Trophoblast cell (in vitro differentiated cells and primary cell): Measurements from ENCODE around the gene FFAR1.

Experiments used
- DNase-seq, 2 donors: peaks; one replicate each; pipeline ENCODE4 v3.0.0-alpha.2; 2016
- H2AFZ ChIP-seq: 2 replicates; pipeline ENCODE4 v1.6.1; 2013; ENCODE audit warnings: low read length, moderate library complexity, mild to moderate bottlenecking; ENCODE audit not compliant: insufficient read depth, poor library complexity
- H2AK5ac ChIP-seq: 2 replicates; pipeline ENCODE4 v1.6.1; 2013; ENCODE audit warnings: mild to moderate bottlenecking, low read length
- H2BK120ac ChIP-seq: 2 replicates; pipeline ENCODE4 v1.6.1; 2013; ENCODE audit warnings: low read length, mild to moderate bottlenecking, moderate library complexity; ENCODE audit not compliant: insufficient read depth, poor library complexity
- H2BK12ac ChIP-seq: 2 replicates; pipeline ENCODE4 v1.6.1; 2013; ENCODE audit warnings: mild to moderate bottlenecking, low read length, moderate library complexity
- H2BK5ac ChIP-seq: 2 replicates; pipeline ENCODE4 v1.6.1; 2013; ENCODE audit warnings: low read length, low read depth, moderate library complexity, mild to moderate bottlenecking; ENCODE audit not compliant: poor library complexity
- H3K14ac ChIP-seq: 2 replicates; pipeline ENCODE4 v1.6.1; 2013; ENCODE audit warnings: mild to moderate bottlenecking, low read length
- H3K18ac ChIP-seq: 2 replicates; pipeline ENCODE4 v1.6.1; 2013; ENCODE audit warnings: mild to moderate bottlenecking, low read length
- H3K23ac ChIP-seq: 2 replicates; pipeline ENCODE4 v1.6.1; 2013; ENCODE audit warnings: low read length
- H3K27ac ChIP-seq: 2 replicates; pipeline ENCODE4 v1.5.1; 2013; ENCODE audit warnings: low read depth, mild to moderate bottlenecking, inconsistent platforms, low read length, moderate library complexity
- H3K27me3 ChIP-seq: 2 replicates; pipeline ENCODE4 v1.6.1; 2013; ENCODE audit warnings: inconsistent platforms, mild to moderate bottlenecking, low read length, moderate library complexity; ENCODE audit not compliant: insufficient read depth
- H3K36me3 ChIP-seq, 2 experiments: 1 replicate in 1 of 2; 2 replicates in 1 of 2; pipeline ENCODE4 v1.6.1; 2013; ENCODE audit warnings: low read length in 2 of 2, mild to moderate bottlenecking in 2 of 2, moderate library complexity in 1 of 2; ENCODE audit not compliant: insufficient read depth in 2 of 2, control insufficient read depth in 1 of 2
- H3K4ac ChIP-seq: 2 replicates; pipeline ENCODE4 v1.6.1; 2013; ENCODE audit warnings: low read depth, mild to moderate bottlenecking, low read length, moderate library complexity
- H3K4me1 ChIP-seq, 2 experiments: 1 replicate in 1 of 2; 2 replicates in 1 of 2; pipeline ENCODE4 v1.6.1; 2013; ENCODE audit warnings: low read length in 2 of 2, mild to moderate bottlenecking in 2 of 2, moderate library complexity in 1 of 2; ENCODE audit not compliant: insufficient read depth in 2 of 2, control insufficient read depth in 1 of 2
- H3K4me2 ChIP-seq: 2 replicates; pipeline ENCODE4 v1.6.1; 2013; ENCODE audit warnings: inconsistent platforms, mild to moderate bottlenecking, low read length, moderate library complexity
- H3K4me3 ChIP-seq: 2 replicates; pipeline ENCODE4 v1.5.1; 2013; ENCODE audit warnings: mild to moderate bottlenecking, low read depth, low read length, inconsistent platforms
- H3K79me1 ChIP-seq: one replicate; pipeline ENCODE4 v1.6.1; 2013; ENCODE audit warnings: low read length
- H3K79me2 ChIP-seq: 2 replicates; pipeline ENCODE4 v1.6.1; 2013; ENCODE audit warnings: low read length, mild to moderate bottlenecking; ENCODE audit not compliant: control insufficient read depth, insufficient read depth, poor library complexity
- H3K9ac ChIP-seq: 2 replicates; pipeline ENCODE4 v1.6.1; 2013; ENCODE audit warnings: mild to moderate bottlenecking, low read length
- H3K9me3 ChIP-seq: 2 replicates; pipeline ENCODE4 v1.6.1; 2013; ENCODE audit warnings: low read depth, mild to moderate bottlenecking, control low read depth, inconsistent platforms, low read length; ENCODE audit not compliant: insufficient read depth
- H4K12ac ChIP-seq: 2 replicates; pipeline ENCODE4 v1.6.1; 2013; ENCODE audit warnings: low read depth, mild to moderate bottlenecking, low read length, moderate library complexity
- H4K8ac ChIP-seq: 2 replicates; pipeline ENCODE4 v1.6.1; 2013; ENCODE audit warnings: low read depth, mild to moderate bottlenecking, low read length, moderate library complexity
- H4K91ac ChIP-seq: one replicate; pipeline ENCODE4 v1.6.1; 2013; ENCODE audit warnings: low read depth, mild to moderate bottlenecking, low read length, moderate library complexity
- WGBS: extraction: QIAGEN DNeasy Blood & Tissue Kit; methylation state at CpG from one replicate; pipeline ENCODE4 v1.1.7; 2013; ENCODE audit warnings: missing lambda C conversion rate; ENCODE audit not compliant: insufficient read length, insufficient coverage; ENCODE audit errors: extremely low coverage; 5-methylcytosine and 5-hydroxymethylcytosine counted together

The FFAR1 gene

DNA sequence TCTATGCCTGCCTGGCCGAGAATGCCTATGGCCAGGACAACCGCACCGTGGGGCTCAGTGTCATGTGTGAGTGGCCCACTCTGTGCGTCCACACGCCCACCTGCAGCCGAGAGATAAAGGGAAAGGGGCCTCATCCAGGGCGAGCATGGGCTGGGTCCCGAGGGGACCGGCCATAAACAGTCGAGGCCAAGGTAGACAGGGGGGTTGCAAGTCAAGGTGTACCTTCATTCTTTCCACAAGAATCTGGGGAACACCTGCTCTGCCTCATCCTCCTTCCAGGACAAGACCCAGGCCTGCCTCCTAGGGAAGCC, 47.4 kb upstream of the FFAR1 start:
- Histone ChIP-seq H3K4me3 (no peak overlapping the region), H2BK5ac (no peak overlapping the region), H3K9ac (no peak overlapping the region), H3K9me3 (peaks cover 23% of the 10 kb centered on the region), H3K4ac (no peak overlapping the region), H3K79me2 (no peaks in the 10 kb centered on the region), H4K8ac (no peak overlapping the region), H3K36me3 (no peaks in the 10 kb centered on the region), H4K12ac (no peak overlapping the region), H2BK120ac (no peak overlapping the region), H4K91ac (no peak overlapping the region), H3K27ac (no peak overlapping the region), H2AFZ (no peak overlapping the region), H3K18ac (no peak overlapping the region), H3K14ac (no peak overlapping the region), H3K4me1 (no peaks in the 10 kb centered on the region), H3K23ac (no peak overlapping the region), H3K27me3 (no peaks in the 10 kb centered on the region), H3K79me1 (no peaks in the 10 kb centered on the region), H2AK5ac (no peak overlapping the region), H2BK12ac (no peak overlapping the region), H3K4me2 (no peak overlapping the region)
- DNase-seq, result no peak
- WGBS, result no CpG with 5 or more reads among the region's 10 CpGs

GRCh38 chr19:35301961-35302360, 45.7 kb upstream of the FFAR1 start:
- no peak overlapping the region for H2AFZ ChIP-seq
- no peak overlapping the region for H3K27ac ChIP-seq
- no peak overlapping the region for H4K12ac ChIP-seq
- peaks cover 23% of the 10 kb centered on the region for H3K9me3 ChIP-seq
- no peaks in the 10 kb centered on the region for H3K79me2 ChIP-seq
- no peak overlapping the region for H3K14ac ChIP-seq
- no peaks in the 10 kb centered on the region for H3K79me1 ChIP-seq
- H2BK120ac ChIP-seq, result no peak overlapping the region
- H3K9ac ChIP-seq, result no peak overlapping the region
- H3K27me3 ChIP-seq, result no peaks in the 10 kb centered on the region
- H4K91ac ChIP-seq, result no peak overlapping the region
- no peak overlapping the region for H2AK5ac ChIP-seq
- H3K4me2 ChIP-seq, result no peak overlapping the region
- H3K4ac ChIP-seq, result no peak overlapping the region
- H2BK12ac ChIP-seq, result no peak overlapping the region
- no peaks in the 10 kb centered on the region for H3K36me3 ChIP-seq
- 100% methylated on average over 1 of the region's 2 CpGs for WGBS
- H3K4me1 ChIP-seq, result no peaks in the 10 kb centered on the region
- no peak overlapping the region for H4K8ac ChIP-seq
- H3K23ac ChIP-seq, result no peak overlapping the region
- H2BK5ac ChIP-seq, result no peak overlapping the region
- no peak overlapping the region for H3K4me3 ChIP-seq
- no peak overlapping the region for H3K18ac ChIP-seq
- DNase-seq, result no peak

- Histone ChIP-seq H3K27me3 (no peaks in the 10 kb centered on the region), H3K4me3 (no peak overlapping the region), H2BK5ac (no peak overlapping the region), H3K9ac (no peak overlapping the region), H3K14ac (no peak overlapping the region), H2BK12ac (no peak overlapping the region), H3K79me1 (no peaks in the 10 kb centered on the region), H2AFZ (no peak overlapping the region), H3K18ac (no peak overlapping the region), H4K91ac (no peak overlapping the region), H4K8ac (no peak overlapping the region), H3K4me2 (no peak overlapping the region), H3K27ac (no peak overlapping the region), H3K4ac (no peak overlapping the region), H3K79me2 (no peaks in the 10 kb centered on the region), H3K9me3 (peaks cover 19% of the 10 kb centered on the region), H4K12ac (no peak overlapping the region), H3K36me3 (no peaks in the 10 kb centered on the region), H2AK5ac (no peak overlapping the region), H2BK120ac (no peak overlapping the region), H3K4me1 (no peaks in the 10 kb centered on the region), H3K23ac (no peak overlapping the region)
- no CpG with 5 or more reads among the region's 16 CpGs for WGBS
- DNase-seq, result no peak
Observed at GRCh38 chr19:35302446-35302845, 45.3 kb upstream of the FFAR1 start.

GRCh38 chr19:35303357-35303915, 44.3 kb upstream of the FFAR1 start:
- Histone ChIP-seq H3K79me1 (no peaks in the 10 kb centered on the region), H3K27me3 (no peaks in the 10 kb centered on the region), H3K9ac (no peak overlapping the region), H2BK5ac (no peak overlapping the region), H4K12ac (no peak overlapping the region), H4K91ac (no peak overlapping the region), H3K36me3 (no peaks in the 10 kb centered on the region), H2BK12ac (no peak overlapping the region), H3K4ac (no peak overlapping the region), H3K9me3 (peaks cover 9% of the 10 kb centered on the region), H2AFZ (no peak overlapping the region), H3K23ac (no peak overlapping the region), H3K14ac (no peak overlapping the region), H2AK5ac (no peak overlapping the region), H3K18ac (no peak overlapping the region), H3K4me2 (no peak overlapping the region), H3K27ac (no peak overlapping the region), H4K8ac (no peak overlapping the region), H2BK120ac (no peak overlapping the region), H3K4me3 (no peak overlapping the region), H3K4me1 (no peaks in the 10 kb centered on the region), H3K79me2 (no peaks in the 10 kb centered on the region)
- DNase-seq, result no peak
- no CpG with 5 or more reads among the region's 6 CpGs for WGBS
